ENCODE data around the gene NPPB. TPM values are rescaled to one million over a fixed set of nuclear protein-coding genes. Genes with fewer than 3 reads are reported as not detected.
A peak's percentile ranks its signal among the peaks of the same experiment; 100 is the strongest.

Gene NPPB
- polyA plus RNA-seq, 4 donors, result 0.39 to 145 (median 19.7) TPM; not detected in 1

DNA sequence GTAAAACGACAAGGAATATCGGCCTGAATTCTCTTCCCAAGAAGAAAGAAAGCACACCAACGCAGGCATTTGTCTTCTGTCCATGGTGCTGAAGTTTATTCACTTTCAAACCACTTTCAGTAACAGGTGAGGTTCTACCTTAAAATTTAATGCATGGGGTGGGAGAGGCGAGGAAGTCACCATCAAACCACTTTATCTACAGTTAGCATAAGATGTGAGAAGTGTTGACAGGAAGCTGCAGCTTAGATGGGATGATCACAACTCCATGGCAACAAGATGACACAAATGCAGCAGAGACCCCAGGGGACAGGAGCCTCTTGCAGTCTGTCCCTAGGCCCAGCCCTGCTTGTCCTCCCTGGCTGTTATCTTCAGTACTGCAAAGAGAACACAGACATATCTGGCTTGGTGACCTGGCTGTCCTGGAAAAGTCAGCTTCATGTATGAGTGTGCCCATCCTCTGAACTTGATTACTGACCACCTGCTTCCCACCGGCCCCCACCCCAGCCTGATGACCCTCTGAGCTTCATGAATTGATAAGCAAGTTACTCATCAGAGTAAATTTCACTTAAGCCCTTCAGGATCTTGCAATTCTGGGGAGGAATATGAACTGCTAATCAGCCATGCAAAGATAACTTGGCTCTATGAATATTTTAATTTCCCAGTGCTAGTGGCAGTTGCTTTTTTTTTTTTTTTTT lies 13.0 kb downstream of the NPPB start:
- DNase-seq (peak in 1 of 2 donors; percentile 45), FAIRE-seq (no peak)
- no peaks in the 10 kb centered on the region for H3K9me3 ChIP-seq (ENCODE audit: control insufficient read depth in 2 of 2, insufficient read depth in 1 of 2, low read depth in 1 of 2, low read length in 1 of 2)
- no peaks in the 10 kb centered on the region for H3K27me3 ChIP-seq (ENCODE audit: control insufficient read depth in 3 of 3, insufficient read depth in 3 of 3, low read length in 3 of 3)
- H3K4me1 ChIP-seq (ENCODE audit: control insufficient read depth in 3 of 3, insufficient read depth in 2 of 3, low read depth in 1 of 3, low read length in 2 of 3), result peaks cover 0 to 8% (median 0%) of the 10 kb centered on the region in 3 donors
- H3K36me3 ChIP-seq (ENCODE audit: control insufficient read depth in 3 of 3, insufficient read depth in 2 of 3, low read depth in 1 of 3, low read length in 3 of 3), result peaks cover 3 to 54% (median 27%) of the 10 kb centered on the region in 3 donors
- no peak overlapping the region for H3K4me3 ChIP-seq (ENCODE audit: low read depth in 1 of 3, low read length in 3 of 3)
- no peak overlapping the region for H3K27ac ChIP-seq (ENCODE audit: low read depth in 1 of 3, low read length in 2 of 3)
- WGBS, 3 donors, result 57 to 69% (median 61%) methylated on average over 5 of the region's 5 CpGs

GRCh38 chr1:11842154-11843041 lies 16.3 kb downstream of the NPPB start:
- H3K4me1 ChIP-seq (ENCODE audit: control insufficient read depth in 3 of 3, insufficient read depth in 2 of 3, low read depth in 1 of 3, low read length in 2 of 3), result peaks cover 0 to 8% (median 0%) of the 10 kb centered on the region in 3 donors
- H3K9me3 ChIP-seq (ENCODE audit: control insufficient read depth in 2 of 2, insufficient read depth in 1 of 2, low read depth in 1 of 2, low read length in 1 of 2), result no peaks in the 10 kb centered on the region
- 62 to 78% (median 74%) methylated on average over 19 of the region's 19 CpGs for WGBS, 3 donors
- peak overlapping the region in 1 of 3 donors; percentile 45 for H3K27ac ChIP-seq (ENCODE audit: low read depth in 1 of 3, low read length in 2 of 3)
- no peaks in the 10 kb centered on the region for H3K27me3 ChIP-seq (ENCODE audit: control insufficient read depth in 3 of 3, insufficient read depth in 3 of 3, low read length in 3 of 3)
- DNase-seq (peak in 1 of 2 donors; percentile 59), FAIRE-seq (no peak)
- peaks cover 10 to 76% (median 40%) of the 10 kb centered on the region in 3 donors for H3K36me3 ChIP-seq (ENCODE audit: control insufficient read depth in 3 of 3, insufficient read depth in 2 of 3, low read depth in 1 of 3, low read length in 3 of 3)
- no peak overlapping the region for H3K4me3 ChIP-seq (ENCODE audit: low read depth in 1 of 3, low read length in 3 of 3)

- FAIRE-seq, result no peak
These were observed 17.2 kb downstream of the NPPB start for GRCh38 chr1:11841245-11842153.

GRCh38 chr1:11839727-11840705 lies 18.7 kb downstream of the NPPB start:
- Histone ChIP-seq H3K27ac (ENCODE audit: low read depth in 1 of 3, low read length in 2 of 3) (no peak overlapping the region), H3K36me3 (ENCODE audit: control insufficient read depth in 3 of 3, insufficient read depth in 2 of 3, low read depth in 1 of 3, low read length in 3 of 3) (peaks cover 21 to 88% (median 41%) of the 10 kb centered on the region in 3 donors), H3K4me1 (ENCODE audit: control insufficient read depth in 3 of 3, insufficient read depth in 2 of 3, low read depth in 1 of 3, low read length in 2 of 3) (peaks cover 0 to 12% (median 0%) of the 10 kb centered on the region in 3 donors), H3K9me3 (ENCODE audit: control insufficient read depth in 2 of 2, insufficient read depth in 1 of 2, low read depth in 1 of 2, low read length in 1 of 2) (no peaks in the 10 kb centered on the region), H3K4me3 (ENCODE audit: low read depth in 1 of 3, low read length in 3 of 3) (no peak overlapping the region), H3K27me3 (ENCODE audit: control insufficient read depth in 3 of 3, insufficient read depth in 3 of 3, low read length in 3 of 3) (no peaks in the 10 kb centered on the region)
- DNase-seq (no peak), FAIRE-seq (no peak)
- 94 to 96% (median 95%) methylated on average over 20 of the region's 20 CpGs for WGBS, 3 donors

More at GRCh38 chr1:11841245-11842153, 17.2 kb downstream of the NPPB start:
- no peak for DNase-seq
- Histone ChIP-seq H3K27me3 (ENCODE audit: control insufficient read depth in 3 of 3, insufficient read depth in 3 of 3, low read length in 3 of 3) (no peaks in the 10 kb centered on the region), H3K36me3 (ENCODE audit: control insufficient read depth in 3 of 3, insufficient read depth in 2 of 3, low read depth in 1 of 3, low read length in 3 of 3) (peaks cover 16 to 77% (median 40%) of the 10 kb centered on the region in 3 donors), H3K27ac (ENCODE audit: low read depth in 1 of 3, low read length in 2 of 3) (no peak overlapping the region), H3K4me1 (ENCODE audit: control insufficient read depth in 3 of 3, insufficient read depth in 2 of 3, low read depth in 1 of 3, low read length in 2 of 3) (peaks cover 0 to 10% (median 0%) of the 10 kb centered on the region in 3 donors), H3K9me3 (ENCODE audit: control insufficient read depth in 2 of 2, insufficient read depth in 1 of 2, low read depth in 1 of 2, low read length in 1 of 2) (no peaks in the 10 kb centered on the region), H3K4me3 (ENCODE audit: low read depth in 1 of 3, low read length in 3 of 3) (no peak overlapping the region)
- WGBS, 3 donors, result 78 to 82% (median 81%) methylated on average over 17 of the region's 17 CpGs

DNA sequence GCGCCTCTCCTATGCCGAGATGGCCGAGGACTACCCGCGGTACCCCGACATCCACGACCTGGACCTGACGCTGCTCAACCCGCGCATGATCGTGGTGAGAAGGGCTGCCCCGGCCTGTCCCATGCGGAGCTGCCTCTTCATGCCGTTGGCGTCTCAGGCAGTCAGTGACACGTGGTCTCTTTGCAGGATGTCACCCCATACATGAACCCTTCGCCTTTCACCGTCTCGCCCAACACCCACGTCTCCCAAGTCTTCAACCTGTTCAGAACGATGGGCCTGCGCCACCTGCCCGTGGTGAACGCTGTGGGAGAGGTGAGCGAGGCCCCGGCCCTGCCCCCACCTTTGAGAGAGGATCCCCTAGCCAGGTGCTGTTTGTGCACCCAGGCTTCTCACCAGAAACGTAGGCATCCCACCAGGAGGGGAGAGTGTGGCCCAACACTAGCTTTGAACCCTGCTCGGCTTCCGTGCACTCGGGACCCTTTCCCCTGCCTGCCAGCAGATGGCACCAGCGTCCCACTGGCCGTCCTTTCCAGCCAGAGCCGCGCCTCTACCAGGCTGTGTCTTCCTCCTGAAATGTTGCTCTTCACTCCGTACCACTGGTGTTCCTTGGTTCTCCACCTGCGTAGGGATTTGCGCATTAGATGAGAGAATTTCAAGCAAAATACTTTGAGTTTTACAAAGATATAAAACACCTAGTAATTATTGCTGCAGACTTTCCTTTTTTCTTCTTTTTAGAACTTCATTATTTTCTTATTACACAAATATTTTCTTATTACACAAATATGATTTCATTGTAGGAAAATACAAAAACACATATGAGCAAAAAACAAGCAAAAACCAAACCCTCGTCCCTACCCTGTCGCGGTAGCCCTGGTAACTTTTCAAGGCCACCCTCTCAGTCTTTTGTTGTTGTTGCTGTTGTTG lies 20.1 kb downstream of the NPPB start:
- Histone ChIP-seq H3K4me1 (ENCODE audit: control insufficient read depth in 3 of 3, insufficient read depth in 2 of 3, low read depth in 1 of 3, low read length in 2 of 3) (peaks cover 0 to 12% (median 0%) of the 10 kb centered on the region in 3 donors), H3K9me3 (ENCODE audit: control insufficient read depth in 2 of 2, insufficient read depth in 1 of 2, low read depth in 1 of 2, low read length in 1 of 2) (no peaks in the 10 kb centered on the region), H3K4me3 (ENCODE audit: low read depth in 1 of 3, low read length in 3 of 3) (no peak overlapping the region), H3K27ac (ENCODE audit: low read depth in 1 of 3, low read length in 2 of 3) (no peak overlapping the region), H3K27me3 (ENCODE audit: control insufficient read depth in 3 of 3, insufficient read depth in 3 of 3, low read length in 3 of 3) (no peaks in the 10 kb centered on the region), H3K36me3 (ENCODE audit: control insufficient read depth in 3 of 3, insufficient read depth in 2 of 3, low read depth in 1 of 3, low read length in 3 of 3) (peaks cover 24 to 94% (median 34%) of the 10 kb centered on the region in 3 donors)
- peak; percentile 64 to 69 for DNase-seq
- no peak for FAIRE-seq
- 64 to 66% (median 66%) methylated on average over 40 of the region's 40 CpGs for WGBS, 3 donors

GRCh38 chr1:11837767-11838348 lies 20.9 kb downstream of the NPPB start:
- H3K9me3 ChIP-seq (ENCODE audit: control insufficient read depth in 2 of 2, insufficient read depth in 1 of 2, low read depth in 1 of 2, low read length in 1 of 2), result no peaks in the 10 kb centered on the region
- H3K4me1 ChIP-seq (ENCODE audit: control insufficient read depth in 3 of 3, insufficient read depth in 2 of 3, low read depth in 1 of 3, low read length in 2 of 3), result peaks cover 0 to 12% (median 0%) of the 10 kb centered on the region in 3 donors
- FAIRE-seq (no peak), DNase-seq (no peak)
- H3K36me3 ChIP-seq (ENCODE audit: control insufficient read depth in 3 of 3, insufficient read depth in 2 of 3, low read depth in 1 of 3, low read length in 3 of 3), result peaks cover 24 to 97% (median 34%) of the 10 kb centered on the region in 3 donors
- no peak overlapping the region for H3K27ac ChIP-seq (ENCODE audit: low read depth in 1 of 3, low read length in 2 of 3)
- no peaks in the 10 kb centered on the region for H3K27me3 ChIP-seq (ENCODE audit: control insufficient read depth in 3 of 3, insufficient read depth in 3 of 3, low read length in 3 of 3)
- H3K4me3 ChIP-seq (ENCODE audit: low read depth in 1 of 3, low read length in 3 of 3), result no peak overlapping the region
- 89 to 94% (median 90%) methylated on average over 11 of the region's 11 CpGs for WGBS, 3 donors
